Skeletal muscle tissue (tissue), 4 donors: ENCODE results near the gene ACP1. TPM values are rescaled to one million over a fixed set of nuclear protein-coding genes. Genes with fewer than 3 reads are reported as not detected.

Source experiments
- H3K27ac ChIP-seq: one replicate; pipeline ENCODE4 v1.7.0; 2013; ENCODE audit warnings: mild to moderate bottlenecking, low read depth, low read length, inconsistent platforms
- H3K27me3 ChIP-seq, 3 donors: one replicate each; pipeline ENCODE4 v1.7.0; 2013; ENCODE audit warnings: low read length in 3 of 3; ENCODE audit not compliant: control insufficient read depth in 3 of 3, insufficient read depth in 3 of 3
- H3K36me3 ChIP-seq, 3 donors: one replicate each; pipeline ENCODE4 v1.7.0; 2013; ENCODE audit warnings: low read length in 3 of 3; ENCODE audit not compliant: control insufficient read depth in 3 of 3, insufficient read depth in 3 of 3
- H3K4me1 ChIP-seq, 3 donors: one replicate each; pipeline ENCODE4 v1.7.0; 2013; ENCODE audit warnings: low read length in 3 of 3, mild to moderate bottlenecking in 3 of 3; ENCODE audit not compliant: control insufficient read depth in 3 of 3, insufficient read depth in 3 of 3
- H3K4me3 ChIP-seq, 3 donors: one replicate each; pipeline ENCODE4 v1.7.0; 2013; ENCODE audit warnings: low read length in 3 of 3
- H3K9ac ChIP-seq, 3 donors: one replicate each; pipeline ENCODE4 v1.7.0; 2013; ENCODE audit warnings: low read length in 3 of 3, mild to moderate bottlenecking in 3 of 3, moderate library complexity in 2 of 3, low read depth in 1 of 3
- H3K9me3 ChIP-seq, 3 donors: one replicate each; pipeline ENCODE4 v1.7.0; 2013; ENCODE audit warnings: low read length in 3 of 3; ENCODE audit not compliant: control insufficient read depth in 3 of 3
- total RNA-seq: library from RNA; depleted of rRNA; stranded (reverse); fragments of >200 nt; gene quantifications from one replicate; pipeline ENCODE4 v1.2.3, GENCODE V29; 2014
- donor health status: Osteomylitis.

ACP1 gene
- total RNA-seq, 1 donor from 2014 or later, result 77.8 TPM

GRCh38 chr2:236993-237539 is 27.7 kb upstream of the ACP1 start:
- Histone ChIP-seq H3K36me3 (peaks cover 4 to 11% (median 11%) of the 10 kb centered on the region in 3 donors), H3K9ac (no peak overlapping the region), H3K27ac (no peak overlapping the region), H3K4me1 (no peaks in the 10 kb centered on the region), H3K9me3 (no peaks in the 10 kb centered on the region), H3K4me3 (no peak overlapping the region), H3K27me3 (no peaks in the 10 kb centered on the region)

DNA sequence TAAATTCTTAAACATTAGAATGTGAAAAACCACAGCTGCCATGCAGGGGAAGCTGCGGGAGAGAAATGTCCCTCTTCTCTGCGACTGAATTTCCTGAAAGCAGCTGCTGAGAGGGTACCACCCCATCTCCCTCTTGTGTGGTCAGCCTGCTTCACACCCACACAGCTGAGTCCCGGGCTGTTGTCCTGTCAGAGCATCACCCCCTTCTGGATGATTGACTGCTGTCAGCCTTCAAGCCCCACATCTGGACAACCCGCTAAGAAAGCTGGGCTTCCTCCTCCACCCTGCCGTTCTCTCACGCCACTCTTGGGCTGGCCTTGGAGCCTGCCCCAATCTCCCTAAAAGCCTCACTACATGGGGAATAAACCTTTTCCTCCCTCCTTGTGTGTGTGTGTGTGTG is 26.9 kb upstream of the ACP1 start:
- Histone ChIP-seq H3K9me3 (no peaks in the 10 kb centered on the region), H3K27me3 (no peaks in the 10 kb centered on the region), H3K4me3 (no peak overlapping the region), H3K27ac (no peak overlapping the region), H3K4me1 (no peaks in the 10 kb centered on the region), H3K9ac (no peak overlapping the region), H3K36me3 (peaks cover 4 to 16% (median 12%) of the 10 kb centered on the region in 3 donors)

DNA sequence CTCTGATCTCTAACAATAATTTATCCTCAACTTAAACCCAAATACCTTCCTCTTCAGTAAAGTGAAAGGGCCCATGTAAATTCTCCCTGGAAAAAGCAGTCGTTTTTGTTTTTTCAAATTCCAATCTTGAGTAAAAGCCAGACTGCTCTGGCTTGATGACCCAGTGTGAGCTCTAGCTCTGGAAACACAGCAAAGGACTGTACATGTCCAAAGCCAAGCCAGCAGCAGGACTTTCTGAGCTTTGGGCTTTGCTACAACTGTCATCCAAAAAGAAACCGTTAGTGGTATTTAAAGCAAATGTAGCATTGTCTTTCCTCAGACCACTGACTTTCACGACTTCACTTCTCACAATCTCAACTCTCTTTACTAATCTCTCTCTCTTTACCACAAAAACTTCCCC is 26.3 kb upstream of the ACP1 start:
- Histone ChIP-seq H3K4me3 (no peak overlapping the region), H3K27me3 (no peaks in the 10 kb centered on the region), H3K9me3 (no peaks in the 10 kb centered on the region), H3K9ac (no peak overlapping the region), H3K4me1 (no peaks in the 10 kb centered on the region), H3K36me3 (peaks cover 2 to 22% (median 17%) of the 10 kb centered on the region in 3 donors), H3K27ac (no peak overlapping the region)

DNA sequence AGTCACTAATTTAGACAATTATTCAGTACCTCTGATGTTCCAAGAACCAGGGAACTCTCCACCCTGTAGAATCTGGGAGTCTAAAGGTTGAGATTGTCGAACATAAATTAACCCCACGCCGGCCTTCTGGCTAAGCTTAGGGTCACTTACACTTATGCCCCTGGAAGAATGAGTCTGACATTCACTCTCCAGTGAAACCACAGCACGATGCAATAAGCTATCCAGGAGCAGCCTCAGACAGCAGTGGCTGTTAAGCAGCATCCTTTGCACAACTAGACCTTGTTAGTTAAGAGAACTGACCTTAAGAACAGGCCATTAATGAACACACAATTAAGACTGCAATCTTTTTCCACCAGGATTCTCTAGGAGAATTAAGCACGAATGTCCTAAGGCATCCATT is 25.9 kb upstream of the ACP1 start:
- Histone ChIP-seq H3K9me3 (no peaks in the 10 kb centered on the region), H3K4me3 (no peak overlapping the region), H3K27ac (no peak overlapping the region), H3K9ac (no peak overlapping the region), H3K27me3 (no peaks in the 10 kb centered on the region), H3K4me1 (no peaks in the 10 kb centered on the region), H3K36me3 (peaks cover 7 to 26% (median 21%) of the 10 kb centered on the region in 3 donors)

- Histone ChIP-seq H3K9me3 (no peaks in the 10 kb centered on the region), H3K36me3 (peaks cover 12 to 49% (median 40%) of the 10 kb centered on the region in 3 donors), H3K27ac (no peak overlapping the region), H3K9ac (no peak overlapping the region), H3K4me1 (no peaks in the 10 kb centered on the region), H3K27me3 (no peaks in the 10 kb centered on the region), H3K4me3 (no peak overlapping the region)
Observed at GRCh38 chr2:244547-244946, 20.2 kb upstream of the ACP1 start.

- no peak overlapping the region for H3K9ac ChIP-seq
- H3K36me3 ChIP-seq, result peaks cover 9 to 45% (median 41%) of the 10 kb centered on the region in 3 donors
- H3K27me3 ChIP-seq, result no peaks in the 10 kb centered on the region
Observed at GRCh38 chr2:246489-247144, 18.1 kb upstream of the ACP1 start.

DNA sequence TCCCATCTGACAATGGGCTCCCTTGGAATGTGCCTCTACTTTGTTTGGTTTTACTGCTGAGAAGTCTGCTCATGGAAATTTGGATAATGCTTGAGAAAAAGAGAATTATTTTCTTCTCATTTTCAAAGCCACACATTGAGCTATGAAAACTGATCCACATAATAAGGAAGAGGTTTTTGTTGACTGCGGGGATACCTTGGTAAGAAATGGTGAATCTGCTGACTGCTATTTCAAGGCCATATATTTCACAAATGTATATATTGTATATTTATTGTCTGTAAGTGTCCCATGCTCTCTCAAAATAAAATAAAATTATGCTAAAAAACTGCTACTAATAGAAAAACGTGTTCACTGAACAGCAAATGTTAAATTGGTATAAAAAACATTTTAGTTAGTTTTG is 16.0 kb upstream of the ACP1 start:
- no peak overlapping the region for H3K9ac ChIP-seq
- H3K27me3 ChIP-seq, result no peaks in the 10 kb centered on the region
- no peaks in the 10 kb centered on the region for H3K9me3 ChIP-seq
- no peaks in the 10 kb centered on the region for H3K4me1 ChIP-seq
- no peak overlapping the region for H3K4me3 ChIP-seq
- peaks cover 7 to 31% (median 30%) of the 10 kb centered on the region in 3 donors for H3K36me3 ChIP-seq
- H3K27ac ChIP-seq, result no peak overlapping the region

More at GRCh38 chr2:246489-247144, 18.1 kb upstream of the ACP1 start:
- H3K4me3 ChIP-seq, result no peak overlapping the region
- no peaks in the 10 kb centered on the region for H3K9me3 ChIP-seq
- H3K27ac ChIP-seq, result no peak overlapping the region
- no peaks in the 10 kb centered on the region for H3K4me1 ChIP-seq

DNA sequence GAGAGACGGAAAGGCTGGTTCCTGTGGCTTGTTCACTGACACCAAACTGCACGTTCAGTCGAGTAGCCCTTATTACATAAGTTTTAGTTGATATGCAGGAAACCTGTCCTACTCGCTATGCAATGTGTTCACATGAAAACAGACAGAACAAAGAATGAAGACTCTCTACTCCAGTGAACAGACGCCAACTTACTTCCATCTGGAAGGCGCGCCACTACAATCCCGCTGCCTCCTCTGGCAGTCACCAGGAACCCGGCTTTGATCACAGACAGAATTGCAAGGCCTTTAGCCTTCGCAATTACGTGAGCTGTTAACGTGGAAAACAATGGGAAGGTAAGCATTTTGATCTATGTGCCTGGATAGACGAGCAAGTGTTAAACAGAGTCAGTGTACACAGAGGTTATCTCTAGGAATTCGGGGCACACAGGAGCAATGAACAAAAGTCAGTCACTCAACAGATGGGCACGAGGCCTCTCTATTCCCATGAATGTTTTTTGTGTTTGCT is 15.2 kb upstream of the ACP1 start:
- Histone ChIP-seq H3K9me3 (no peaks in the 10 kb centered on the region), H3K27me3 (no peaks in the 10 kb centered on the region), H3K27ac (no peak overlapping the region), H3K4me3 (no peak overlapping the region), H3K9ac (no peak overlapping the region), H3K36me3 (peaks cover 3 to 27% (median 26%) of the 10 kb centered on the region in 3 donors), H3K4me1 (no peaks in the 10 kb centered on the region)

GRCh38 chr2:252001-252602 is 12.6 kb upstream of the ACP1 start:
- H3K9ac ChIP-seq, result no peak overlapping the region
- H3K36me3 ChIP-seq, result peaks cover 0 to 18% (median 16%) of the 10 kb centered on the region in 3 donors
- no peaks in the 10 kb centered on the region for H3K9me3 ChIP-seq
- no peaks in the 10 kb centered on the region for H3K4me1 ChIP-seq
- H3K4me3 ChIP-seq, result no peak overlapping the region
- H3K27ac ChIP-seq, result no peak overlapping the region
- H3K27me3 ChIP-seq, result no peaks in the 10 kb centered on the region

GRCh38 chr2:253202-253638 is 11.5 kb upstream of the ACP1 start:
- H3K9ac ChIP-seq, result no peak overlapping the region
- no peak overlapping the region for H3K4me3 ChIP-seq
- H3K9me3 ChIP-seq, result peaks cover 0 to 3% (median 0%) of the 10 kb centered on the region in 3 donors
- H3K36me3 ChIP-seq, result peaks cover 0 to 15% (median 13%) of the 10 kb centered on the region in 3 donors
- H3K27ac ChIP-seq, result no peak overlapping the region
- H3K27me3 ChIP-seq, result no peaks in the 10 kb centered on the region
- no peaks in the 10 kb centered on the region for H3K4me1 ChIP-seq
